ENCODE data around the gene SAP30. TPM values are rescaled to one million over a fixed set of nuclear protein-coding genes. Genes with fewer than 3 reads are reported as not detected.

Gene SAP30
- total RNA-seq, 2 donors from 2014 or later: 14.4 to 22.7 TPM

DNA sequence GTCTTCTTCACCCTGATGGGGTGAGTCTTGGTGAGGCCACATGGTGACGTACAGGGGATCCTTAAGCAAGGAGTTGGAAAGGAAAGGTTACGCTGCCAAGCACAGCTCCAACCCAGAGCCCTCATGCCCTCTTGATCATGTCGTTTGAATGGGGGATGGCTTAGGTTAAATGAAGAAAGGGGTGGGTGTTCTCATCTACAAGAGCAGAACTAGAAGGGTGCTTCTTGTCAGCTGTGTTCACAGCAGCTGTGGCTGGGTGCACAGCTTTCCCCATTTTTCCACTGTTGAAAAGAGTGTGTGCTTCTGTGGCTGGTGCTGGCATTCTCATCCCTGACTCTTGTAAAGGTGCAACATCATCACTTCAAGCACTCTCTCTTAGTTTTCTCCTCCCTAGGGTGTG is 43.7 kb downstream of the SAP30 start:
- DNase-seq (ENCODE audit: low spot score) (no peak), ATAC-seq (no peak)
- Mint-ChIP-seq H3K4me1 (ENCODE audit: low read depth in 2 of 2) (peaks cover 0 to 7% of the 10 kb centered on the region in 2 donors), H3K27me3 (no peaks in the 10 kb centered on the region), H3K4me3 (no peak overlapping the region), H3K27ac (no peak overlapping the region), H3K36me3 (no peaks in the 10 kb centered on the region), H3K9me3 (no peaks in the 10 kb centered on the region)

DNA sequence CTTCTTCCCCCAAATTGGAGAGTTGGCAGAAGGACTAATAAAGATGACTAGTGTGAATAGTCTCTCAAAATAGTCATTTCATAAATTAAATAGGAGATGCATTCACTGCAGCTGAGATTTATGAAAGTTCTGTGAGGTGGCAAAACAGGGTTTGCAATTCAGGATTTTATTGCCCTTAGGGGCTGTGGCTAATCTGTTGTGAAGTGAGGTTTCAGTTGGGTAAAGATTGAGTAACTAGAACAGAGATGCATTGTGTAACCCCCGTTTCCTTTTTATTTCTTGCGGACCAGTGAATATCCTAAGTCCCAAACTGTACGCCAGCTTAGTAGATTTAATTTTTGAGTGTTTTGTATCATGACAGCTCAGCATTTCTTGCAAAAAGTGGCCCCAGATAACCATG is 44.3 kb downstream of the SAP30 start:
- no peaks in the 10 kb centered on the region for H3K9me3 Mint-ChIP-seq
- no peaks in the 10 kb centered on the region for H3K36me3 Mint-ChIP-seq
- no peaks in the 10 kb centered on the region for H3K27me3 Mint-ChIP-seq
- no peak overlapping the region for H3K4me3 Mint-ChIP-seq
- no peak overlapping the region for H3K27ac Mint-ChIP-seq
- peaks cover 0 to 7% of the 10 kb centered on the region in 2 donors for H3K4me1 Mint-ChIP-seq (ENCODE audit: low read depth in 2 of 2)
- ATAC-seq (peak in 1 of 2 donors; percentile 37), DNase-seq (ENCODE audit: low spot score) (no peak)

DNA sequence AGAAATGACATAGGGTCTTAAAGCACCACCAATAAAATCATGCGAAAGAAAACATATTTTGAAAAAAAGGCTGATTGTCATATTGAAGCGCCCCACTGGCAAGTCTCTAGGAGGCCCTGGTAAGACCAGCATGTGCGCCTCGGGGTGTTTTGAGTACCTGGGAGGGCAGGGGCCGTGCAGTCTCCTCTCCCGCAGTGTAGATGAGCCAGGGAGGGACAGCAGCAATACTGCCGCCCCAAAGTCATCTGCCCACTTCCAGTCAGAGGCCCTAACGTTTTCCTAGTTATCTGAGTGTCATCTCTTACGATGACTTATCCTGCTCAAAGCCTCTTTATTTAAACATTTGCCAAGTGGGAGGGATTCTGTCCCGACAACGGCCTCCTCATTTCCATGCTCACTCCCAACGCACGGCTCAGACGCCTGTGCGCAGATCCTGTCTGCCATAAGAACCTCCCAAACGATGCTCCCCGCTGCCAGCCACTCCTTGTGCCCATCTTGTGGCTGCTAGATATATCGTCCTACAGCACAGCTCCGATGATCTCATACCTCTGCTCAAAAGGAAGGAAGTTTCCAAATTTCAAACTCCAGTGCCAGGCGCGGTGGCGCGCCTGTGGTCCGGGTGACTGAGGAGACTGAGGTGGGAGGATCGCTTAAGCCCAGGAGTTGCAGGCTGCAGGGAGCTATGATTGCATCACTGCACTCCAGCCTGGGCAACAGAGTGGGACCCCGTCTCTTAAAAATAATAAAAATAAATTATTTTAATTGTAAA is 45.3 kb downstream of the SAP30 start:
- no peak for DNase-seq (ENCODE audit: low spot score)
- Mint-ChIP-seq H3K27me3 (no peaks in the 10 kb centered on the region), H3K36me3 (no peaks in the 10 kb centered on the region), H3K4me1 (ENCODE audit: low read depth in 2 of 2) (peaks cover 0 to 7% of the 10 kb centered on the region in 2 donors), H3K27ac (no peak overlapping the region), H3K9me3 (no peaks in the 10 kb centered on the region), H3K4me3 (peak overlapping the region; percentile 4)
- peak in 1 of 2 donors; percentile 42 for ATAC-seq

DNA sequence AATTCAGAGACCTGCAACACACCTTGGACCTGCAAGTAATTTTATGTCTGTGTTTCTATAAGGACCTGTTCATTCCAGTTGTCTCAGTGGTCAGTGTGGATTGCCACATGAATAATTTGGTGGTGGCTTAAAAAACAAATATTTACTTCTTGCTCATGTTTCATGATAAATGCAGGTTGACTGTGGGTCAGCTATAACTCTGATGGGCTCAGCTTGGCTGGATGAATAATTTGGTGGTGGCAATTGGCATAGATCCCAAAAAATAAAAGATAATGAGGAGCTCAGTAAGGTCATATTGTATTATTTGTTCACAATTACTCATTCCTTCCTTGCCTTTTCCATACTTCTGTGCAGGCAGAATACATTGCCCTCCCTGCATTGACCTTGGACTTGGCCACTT is 47.1 kb downstream of the SAP30 start:
- no peak for ATAC-seq
- Mint-ChIP-seq H3K9me3 (no peaks in the 10 kb centered on the region), H3K4me1 (ENCODE audit: low read depth in 2 of 2) (no peaks in the 10 kb centered on the region), H3K36me3 (no peaks in the 10 kb centered on the region), H3K27me3 (no peaks in the 10 kb centered on the region), H3K4me3 (no peak overlapping the region), H3K27ac (no peak overlapping the region)
- no peak for DNase-seq (ENCODE audit: low spot score)

DNA sequence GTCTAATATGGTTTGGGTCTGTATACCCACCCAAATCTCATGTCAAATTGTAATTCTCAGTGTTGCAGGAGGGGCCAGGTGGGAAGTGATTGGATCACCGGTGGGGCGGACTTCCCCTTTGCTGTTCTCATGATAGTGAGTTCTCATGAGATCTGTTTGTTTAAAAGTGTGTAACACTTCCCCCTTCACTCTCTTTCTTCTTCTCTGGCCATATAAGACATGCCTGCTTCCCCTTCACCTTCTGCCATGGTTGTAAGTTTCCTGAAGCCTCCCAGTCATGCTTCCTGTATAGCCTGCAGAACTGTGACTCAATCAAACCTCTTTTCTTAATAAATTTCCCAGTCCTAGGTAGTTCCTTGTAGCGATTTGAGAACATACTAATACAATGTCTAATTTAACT is 47.9 kb downstream of the SAP30 start:
- Mint-ChIP-seq H3K27ac (no peak overlapping the region), H3K9me3 (no peaks in the 10 kb centered on the region), H3K4me3 (no peak overlapping the region), H3K36me3 (no peaks in the 10 kb centered on the region), H3K27me3 (no peaks in the 10 kb centered on the region), H3K4me1 (ENCODE audit: low read depth in 2 of 2) (no peaks in the 10 kb centered on the region)
- DNase-seq (ENCODE audit: low spot score) (no peak), ATAC-seq (no peak)

DNA sequence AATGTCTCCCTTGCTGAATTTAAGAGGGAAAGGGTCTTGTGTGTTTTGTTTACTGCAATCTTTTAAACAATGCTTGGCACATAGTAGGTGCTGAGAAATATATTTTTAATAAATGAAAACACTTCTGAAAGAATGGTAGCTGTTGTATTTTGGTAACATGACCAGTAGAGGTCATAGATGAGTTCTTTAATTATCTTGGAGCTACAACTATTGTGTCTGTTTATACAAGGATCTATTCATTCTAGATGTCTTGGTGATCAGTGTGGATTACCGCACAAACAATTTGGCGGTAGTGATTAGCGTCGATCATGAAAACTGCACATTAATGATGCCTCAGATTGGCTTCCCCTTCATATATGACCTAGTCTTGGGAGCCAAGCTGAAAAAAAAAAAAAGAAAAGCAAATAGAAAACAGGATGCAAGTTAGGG is 49.6 kb downstream of the SAP30 start:
- Mint-ChIP-seq H3K9me3 (no peaks in the 10 kb centered on the region), H3K4me1 (ENCODE audit: low read depth in 2 of 2) (no peaks in the 10 kb centered on the region), H3K4me3 (no peak overlapping the region), H3K27ac (no peak overlapping the region), H3K27me3 (no peaks in the 10 kb centered on the region), H3K36me3 (no peaks in the 10 kb centered on the region)
- ATAC-seq (no peak), DNase-seq (ENCODE audit: low spot score) (no peak)

DNA sequence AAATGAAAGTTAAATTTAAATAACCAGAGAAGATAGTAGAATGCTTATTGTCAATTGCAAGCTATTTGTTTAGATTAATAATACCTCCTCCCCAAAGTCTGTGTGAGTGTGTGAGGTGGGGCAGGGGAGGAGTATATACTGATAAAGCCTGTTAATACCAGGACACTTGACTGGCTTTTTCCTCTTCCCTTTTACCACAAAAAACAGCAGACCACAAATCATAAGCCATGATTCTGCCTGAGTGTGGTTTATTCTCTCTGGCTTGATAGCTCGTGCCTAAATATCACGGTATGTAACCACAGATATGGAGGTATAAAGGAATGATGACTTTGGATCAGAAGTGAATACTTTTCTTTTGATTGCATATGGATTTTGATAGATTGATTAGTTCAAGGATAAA is 50.0 kb downstream of the SAP30 start:
- H3K36me3 Mint-ChIP-seq: no peaks in the 10 kb centered on the region
- ATAC-seq: no peak
- no peak overlapping the region for H3K4me3 Mint-ChIP-seq
- no peaks in the 10 kb centered on the region for H3K9me3 Mint-ChIP-seq
- H3K27ac Mint-ChIP-seq: no peak overlapping the region
- no peak for DNase-seq (ENCODE audit: low spot score)
- no peaks in the 10 kb centered on the region for H3K27me3 Mint-ChIP-seq
- H3K4me1 Mint-ChIP-seq (ENCODE audit: low read depth in 2 of 2): no peaks in the 10 kb centered on the region

DNA sequence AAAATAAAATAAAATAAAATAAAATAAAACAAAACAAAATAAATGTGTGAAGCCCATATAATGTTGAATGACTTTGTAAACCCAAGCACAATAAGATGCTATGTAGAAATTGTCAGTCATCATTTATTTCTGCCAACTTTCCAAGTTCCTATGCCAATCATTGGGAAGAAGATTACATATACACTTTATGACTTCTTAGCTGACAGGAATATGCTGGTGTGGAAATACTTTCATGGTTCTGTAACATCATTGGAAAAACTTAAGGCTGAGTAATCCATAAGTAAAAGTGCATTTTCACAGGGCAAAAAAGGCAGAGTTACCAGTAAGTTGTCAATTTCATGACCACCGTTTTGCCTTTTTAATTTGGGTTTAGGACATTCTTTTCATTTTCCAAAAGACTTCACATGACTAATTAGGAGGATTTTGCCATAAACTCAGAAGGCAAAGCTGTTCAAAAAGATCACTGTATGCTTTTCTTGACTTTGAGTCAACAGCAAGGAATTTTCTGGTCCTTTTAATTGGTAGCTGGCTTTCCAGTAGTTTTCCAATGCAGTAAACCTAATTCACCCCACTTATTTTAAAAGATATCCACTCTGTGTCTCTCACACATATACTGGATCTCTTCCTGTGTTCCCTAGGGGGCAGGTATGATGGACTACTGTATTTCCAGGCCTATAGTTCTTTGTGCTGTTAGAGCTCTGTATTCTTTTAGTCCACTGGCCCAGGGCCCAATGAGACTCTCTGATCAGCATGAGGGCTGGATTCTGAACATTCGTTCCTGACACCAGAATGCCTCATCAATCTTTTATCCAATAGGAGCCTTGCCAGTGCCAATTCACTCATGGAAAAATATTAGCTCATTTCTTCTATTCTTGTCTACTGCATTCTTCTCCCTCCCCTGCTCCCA is 54.4 kb downstream of the SAP30 start:
- Mint-ChIP-seq H3K4me1 (ENCODE audit: low read depth in 2 of 2) (no peaks in the 10 kb centered on the region), H3K4me3 (no peak overlapping the region), H3K36me3 (no peaks in the 10 kb centered on the region), H3K27ac (no peak overlapping the region), H3K9me3 (no peaks in the 10 kb centered on the region), H3K27me3 (no peaks in the 10 kb centered on the region)
- DNase-seq (ENCODE audit: low spot score) (no peak), ATAC-seq (no peak)

DNA sequence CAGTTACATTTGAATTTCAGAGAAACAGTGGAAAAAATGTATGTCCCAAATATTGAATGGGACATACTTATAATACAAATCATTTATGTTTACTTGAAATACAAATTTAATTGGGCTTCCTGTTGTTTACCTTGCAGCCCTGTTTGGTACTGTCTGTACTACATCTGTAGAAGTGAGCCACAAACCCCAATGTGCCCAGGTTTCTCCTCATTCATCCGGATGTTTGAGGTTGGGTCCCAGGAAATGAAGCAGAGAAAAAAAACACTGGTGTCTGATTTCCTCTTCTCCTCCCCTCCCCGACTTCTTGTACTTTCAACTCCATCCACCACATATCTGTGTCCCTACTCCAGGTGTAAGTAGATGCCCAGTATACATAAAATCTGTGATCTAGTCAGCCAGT is 55.3 kb downstream of the SAP30 start:
- ATAC-seq: no peak
- Mint-ChIP-seq H3K36me3 (no peaks in the 10 kb centered on the region), H3K27me3 (no peaks in the 10 kb centered on the region), H3K4me1 (ENCODE audit: low read depth in 2 of 2) (no peaks in the 10 kb centered on the region), H3K4me3 (no peak overlapping the region), H3K27ac (no peak overlapping the region), H3K9me3 (no peaks in the 10 kb centered on the region)
- no peak for DNase-seq (ENCODE audit: low spot score)

Other genes with a start within 250 kb of the SAP30 start
- 10 to 100 TPM; 17.3 to 19.4 TPM for gene GALNT7, start 202.1 kb upstream of the SAP30 start, total RNA-seq
- 100 to 1,000 TPM; 256 to 524 TPM for gene HMGB2, start 36.6 kb upstream of the SAP30 start, total RNA-seq
- gene SCRG1, start 28.2 kb downstream of the SAP30 start, total RNA-seq: not detected
- not detected for gene HAND2, start 159.3 kb downstream of the SAP30 start, total RNA-seq

Measured in natural killer cell treated with Interleukin-12 subunit alpha and Interleukin-12 subunit beta and Interleukin-15 and Interleukin-18, amount 100 ng/mL, for 72 hours (primary cell).